Measurements from ENCODE around the gene TRIM13.
"Not testable (repeated sequence)": the region's sequence is repeated elsewhere in the genome, so short reads cannot be mapped to it uniquely, and the experiment has no call there.

TRIM13 gene

GRCh38 chr13:49998714-49999624 lies 2.1 kb downstream of the TRIM13 start:
- no peak for DNase-seq

- no peak for DNase-seq
Measured at GRCh38 chr13:50001287-50001686, 4.4 kb downstream of the TRIM13 start.

DNA sequence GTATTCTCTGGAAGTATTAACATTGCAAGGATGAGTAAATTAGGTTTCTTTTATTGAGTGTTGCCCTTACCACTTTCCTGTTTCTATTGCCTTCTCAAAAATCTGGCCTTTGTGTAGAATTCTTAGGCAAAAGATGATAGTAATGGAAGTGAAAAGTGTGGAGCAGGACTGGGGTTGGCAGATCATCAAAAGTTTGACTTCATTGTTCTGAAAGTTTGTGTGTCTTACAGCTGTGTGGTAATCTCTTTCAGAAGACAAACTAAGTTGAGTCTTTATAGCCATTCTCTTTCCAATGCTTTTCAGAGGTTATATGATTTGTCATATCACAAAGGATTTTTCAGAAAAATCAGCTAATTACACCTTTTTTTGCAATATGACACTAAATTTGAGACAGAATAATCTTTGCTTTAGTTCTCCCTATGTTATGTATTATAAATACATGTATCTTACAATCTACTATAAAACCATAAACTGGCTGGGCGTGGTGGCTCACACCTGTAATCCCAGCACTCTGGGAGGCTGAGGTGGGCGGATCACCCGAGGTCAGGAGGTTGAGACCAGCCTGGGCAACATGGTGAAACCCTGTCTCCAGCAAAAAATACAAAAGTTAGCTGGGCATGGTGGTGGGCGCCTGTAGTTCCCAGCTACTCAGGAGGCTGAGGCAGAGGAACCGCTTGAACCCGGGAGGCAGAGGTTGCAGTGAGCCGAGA lies 9.7 kb downstream of the TRIM13 start:
- DNase-seq: no peak

DNA sequence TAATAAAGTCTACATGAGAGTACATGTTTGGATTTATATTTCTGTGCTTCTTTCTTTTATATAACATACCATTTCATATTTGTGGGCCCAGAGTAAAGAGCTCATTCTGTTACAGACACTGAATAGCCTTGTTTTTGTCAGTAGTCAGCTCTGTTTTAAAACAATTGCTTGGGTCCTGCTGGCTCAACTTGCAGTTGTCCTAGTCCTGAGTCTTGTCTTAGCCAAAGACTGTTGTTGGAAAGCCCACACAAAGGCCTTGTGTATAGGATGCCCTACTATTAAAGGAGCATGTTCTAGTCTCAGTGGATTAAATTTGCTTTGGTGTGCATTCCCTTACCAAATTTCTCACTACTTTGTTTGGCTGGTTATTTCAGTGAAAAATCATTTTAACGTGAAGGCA lies 14.6 kb downstream of the TRIM13 start:
- DNase-seq: no peak

GRCh38 chr13:50012396-50013169 lies 15.7 kb downstream of the TRIM13 start:
- no peak for DNase-seq

DNA sequence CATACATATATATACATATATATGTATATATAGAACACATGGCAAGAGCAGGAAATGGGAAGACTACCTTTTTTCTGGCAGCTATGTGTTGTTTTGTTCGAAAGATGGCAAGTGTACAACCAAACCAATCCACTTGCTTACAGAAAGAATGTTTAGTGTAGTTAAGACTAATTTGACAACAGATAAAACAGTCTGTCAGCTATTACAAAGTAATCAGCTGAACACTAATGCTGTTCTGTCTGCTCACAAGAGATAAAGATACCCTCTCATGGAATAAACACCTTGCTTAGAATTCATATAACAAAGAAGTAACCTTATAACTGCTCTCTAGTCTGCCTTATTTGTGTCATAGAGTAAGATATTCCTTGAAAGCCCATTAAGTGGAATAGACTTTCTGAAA lies 17.5 kb downstream of the TRIM13 start:
- DNase-seq: no peak

DNA sequence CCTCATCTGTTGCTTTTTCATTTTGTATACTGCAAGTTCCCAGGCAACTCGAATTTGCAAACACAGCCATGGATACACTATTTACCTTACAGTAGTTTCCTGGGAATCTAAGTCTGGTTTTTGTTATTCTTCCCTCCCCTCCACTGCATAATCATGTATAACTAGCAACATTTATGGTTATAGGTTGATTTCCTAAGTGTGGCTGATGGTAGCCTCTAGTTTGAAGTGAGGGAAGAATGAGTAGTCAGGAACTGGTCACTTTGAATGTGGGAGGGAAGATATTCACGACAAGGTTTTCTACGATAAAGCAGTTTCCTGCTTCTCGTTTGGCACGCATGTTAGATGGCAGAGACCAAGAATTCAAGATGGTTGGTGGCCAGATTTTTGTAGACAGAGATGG lies 18.4 kb downstream of the TRIM13 start, which contains the start of gene KCNRG:
TSS of gene KCNRG (plus strand) at position 187 of the 400 bp plus-strand sequence. CDS start at position 237, 50 bp downstream.
- no peak for DNase-seq

GRCh38 chr13:50015750-50016149 lies 18.9 kb downstream of the TRIM13 start:
- DNase-seq: no peak

GRCh38 chr13:50016444-50016843 lies 19.6 kb downstream of the TRIM13 start:
- DNase-seq: no peak

DNA sequence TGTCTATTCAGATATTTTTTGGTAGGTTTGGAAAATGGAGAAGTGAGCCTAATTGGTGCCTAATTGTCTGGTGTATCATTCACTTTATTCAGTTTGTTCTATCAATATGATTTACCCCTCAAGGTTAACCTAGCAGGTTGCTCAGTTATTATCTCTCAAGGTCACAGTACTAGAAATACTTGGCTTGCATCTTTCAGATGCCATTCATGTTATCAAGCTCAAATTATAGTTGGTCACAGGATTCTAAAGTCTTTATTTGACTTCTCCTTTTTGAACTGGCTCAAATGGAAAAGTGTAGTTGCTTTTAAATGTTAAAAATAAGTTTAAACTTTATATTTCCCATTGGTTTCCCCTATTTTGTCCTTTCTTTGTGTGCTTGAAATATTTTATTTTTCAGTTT lies 21.0 kb downstream of the TRIM13 start:
- no peak for DNase-seq

DNA sequence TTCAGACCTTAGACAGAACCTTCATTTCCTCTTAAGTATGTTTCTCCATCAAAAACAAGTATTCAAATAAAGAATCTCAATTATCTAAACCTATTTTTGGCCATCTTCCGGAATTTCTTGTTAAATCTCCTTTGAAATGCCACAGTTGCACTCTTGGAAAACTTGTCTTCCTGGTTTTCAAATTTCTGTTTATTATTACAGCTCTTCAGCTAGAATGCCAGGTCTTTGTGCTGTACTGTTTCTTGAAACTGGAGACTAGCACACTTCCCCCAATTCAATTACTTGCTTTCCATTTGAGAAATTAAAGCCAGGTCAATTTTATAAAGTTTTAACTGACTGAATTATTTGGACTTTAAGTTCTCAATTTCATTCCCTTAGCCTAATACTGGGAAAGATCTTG lies 28.6 kb downstream of the TRIM13 start:
- no peak for DNase-seq

DNA sequence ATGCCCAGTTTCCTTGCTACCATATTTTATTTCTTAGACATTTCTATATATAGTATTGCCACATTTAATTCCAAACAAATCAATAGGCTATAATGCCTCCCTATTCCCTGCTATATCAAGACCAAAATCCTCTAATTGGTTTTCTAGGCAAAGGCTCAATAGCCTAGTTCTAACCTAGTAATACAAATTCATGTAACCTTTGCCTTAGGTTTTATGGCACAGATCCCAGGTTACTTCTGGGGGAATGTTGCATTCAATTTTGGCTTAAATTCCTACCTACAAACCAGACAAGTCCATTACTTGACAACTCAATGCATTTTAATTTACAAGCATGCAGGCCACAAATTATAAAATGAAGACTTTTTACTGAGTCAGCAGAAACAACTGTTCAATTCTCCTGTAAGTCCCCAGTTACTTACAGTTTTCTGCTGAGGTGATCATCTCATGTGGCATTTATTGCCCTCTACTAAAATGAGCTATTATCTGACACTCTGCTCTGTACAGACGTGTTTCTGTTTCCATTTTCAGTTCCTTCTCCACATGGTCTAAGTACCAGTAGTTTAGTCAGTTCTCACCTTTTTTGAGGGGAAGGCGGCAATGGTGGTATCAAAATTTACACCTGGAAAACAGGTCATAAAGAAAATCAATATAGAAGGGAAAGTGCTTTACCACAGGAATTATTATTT lies 30.1 kb downstream of the TRIM13 start:
- DNase-seq: no peak

- DNase-seq: no peak
Measured at GRCh38 chr13:50030315-50030714, 33.5 kb downstream of the TRIM13 start.

DNA sequence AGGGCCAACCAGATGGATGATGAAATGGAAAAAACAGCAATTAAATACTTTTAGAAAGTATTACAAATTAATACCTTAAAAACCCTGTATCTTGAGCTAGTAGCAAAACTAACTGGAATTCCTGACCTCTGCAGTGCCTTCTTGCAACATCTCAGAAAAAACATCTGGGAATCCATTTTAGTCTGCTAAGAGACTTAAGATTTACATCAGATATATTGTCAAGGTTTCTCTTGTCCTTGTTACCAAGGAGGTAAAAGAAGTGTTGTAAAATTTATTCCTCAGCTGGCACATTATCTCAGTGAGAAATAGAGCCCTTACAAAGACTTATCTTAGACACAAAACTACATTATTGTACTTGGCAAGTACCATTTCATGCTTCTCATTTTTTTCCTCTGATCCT lies 36.9 kb downstream of the TRIM13 start:
- DNase-seq: no peak

GRCh38 chr13:50037788-50038187 lies 40.9 kb downstream of the TRIM13 start:
- no peak for DNase-seq

GRCh38 chr13:50038266-50038665 lies 41.4 kb downstream of the TRIM13 start:
- no peak for DNase-seq

- no peak for DNase-seq
Measured at GRCh38 chr13:50052478-50052877, 55.6 kb downstream of the TRIM13 start.

DNA sequence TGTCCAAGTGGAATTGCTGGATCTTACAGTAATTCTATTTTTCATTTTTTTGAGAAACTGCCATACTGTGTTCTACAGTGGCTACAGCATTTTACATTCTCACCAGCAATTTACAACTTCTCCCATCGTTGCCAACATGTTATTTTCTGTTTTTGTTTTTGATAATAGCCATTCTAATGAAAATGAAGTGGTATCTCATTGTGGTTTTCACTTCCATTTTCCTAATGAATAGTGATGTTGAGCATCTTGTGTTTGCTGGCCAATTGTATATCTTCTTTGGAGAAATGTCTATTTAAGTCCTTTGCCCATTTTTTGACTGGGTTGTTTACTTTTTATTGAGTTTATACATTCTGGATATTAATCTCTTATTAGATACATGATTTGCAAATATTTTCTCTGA lies 57.0 kb downstream of the TRIM13 start:
- DNase-seq: no peak

GRCh38 chr13:50055454-50055853 lies 58.6 kb downstream of the TRIM13 start:
- DNase-seq: no peak

DNA sequence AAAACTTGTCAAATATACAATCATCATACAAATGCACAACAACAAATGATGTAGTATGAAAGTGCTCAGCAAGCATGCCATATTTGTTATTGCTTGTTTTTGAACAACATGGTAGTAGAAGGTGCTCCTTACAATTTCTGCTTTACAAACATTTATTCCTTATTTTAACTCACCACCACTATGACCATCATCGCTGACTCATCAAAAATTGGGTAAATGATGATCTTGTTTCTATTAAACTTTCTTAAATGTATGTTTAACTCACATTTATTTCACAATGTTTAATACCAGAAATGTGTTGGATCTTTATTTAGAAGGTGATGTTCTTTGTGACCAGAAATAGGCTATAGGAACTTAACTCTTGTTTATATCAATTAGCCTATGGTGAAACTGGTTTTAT lies 63.9 kb downstream of the TRIM13 start:
- DNase-seq: no peak

DNA sequence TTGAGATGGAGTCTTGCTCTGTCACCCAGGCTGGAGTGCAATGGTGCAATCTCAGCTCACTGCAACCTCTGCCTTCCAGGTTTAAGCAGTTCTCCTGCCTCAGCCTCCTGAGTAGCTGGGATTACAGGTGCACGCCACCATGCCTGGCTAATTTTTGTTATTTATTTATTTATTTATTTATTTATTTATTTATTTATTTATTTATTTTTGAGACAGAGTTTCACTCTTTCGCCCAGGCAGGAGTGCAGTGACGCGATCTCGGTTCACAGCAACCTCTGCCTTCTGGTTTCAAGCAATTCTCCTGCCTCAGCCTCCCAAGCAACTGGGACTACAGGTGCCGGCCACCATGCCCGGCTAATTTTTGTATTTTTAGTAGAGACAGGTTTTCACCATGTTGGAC lies 65.5 kb downstream of the TRIM13 start:
- not testable (repeated sequence) for DNase-seq

- DNase-seq: no peak
Measured at GRCh38 chr13:50065712-50066111, 68.9 kb downstream of the TRIM13 start.

Measured in GOT3 (cell line).